BJ (cell line): Measurements from ENCODE around the gene SLC6A5. TPM values are rescaled to one million over a fixed set of nuclear protein-coding genes. Genes with fewer than 3 reads are reported as not detected.

Experiments used
- CTCF ChIA-PET: fragments of 350-600 bp; formaldehyde crosslinking; extraction: SDS; loops from one replicate; lab custom pipeline; 2021; ENCODE audit warnings: antibody characterized with exemption, inconsistent platforms; lab: Yijun Ruan, JAX
- POLR2A ChIA-PET: fragments of 300-600 bp; sonication (Branson Sonifier 250); formaldehyde crosslinking; extraction: SDS; loops from one replicate; lab custom pipeline; 2021; ENCODE audit warnings: antibody characterized with exemption; lab: Charles Lee
- DNase-seq: peaks from one replicate; pipeline ENCODE4 v3.0.0-alpha.2; 2011; ENCODE audit warnings: low read depth
- H3K27me3 ChIP-seq: 2 replicates; pipeline ENCODE4 v1.6.0; 2011; ENCODE audit warnings: low read length; ENCODE audit not compliant: control insufficient read depth, insufficient read depth
- H3K36me3 ChIP-seq: 2 replicates; pipeline ENCODE4 v1.5.1; 2011; ENCODE audit warnings: low read length; ENCODE audit not compliant: control insufficient read depth, insufficient read depth
- H3K4me3 ChIP-seq: 2 replicates; pipeline ENCODE4 v1.5.1; 2011; ENCODE audit warnings: low read depth, mild to moderate bottlenecking, control low read depth, low read length
- CTCF ChIP-seq: IDR thresholded peaks from 2 replicates; pipeline ENCODE4 v1.5.1; 2011; ENCODE audit warnings: low read depth, mild to moderate bottlenecking, control low read depth, inconsistent platforms, low read length, moderate library complexity; ENCODE audit not compliant: insufficient read depth
- polyA plus RNA-seq: library from polyadenylated mRNA; depleted of rRNA; stranded (reverse); fragments of >200 nt; gene quantifications from 2 replicates; pipeline ENCODE4 v1.2.3, GENCODE V29; 2011

SLC6A5 gene
- polyA plus RNA-seq, 1 experiment = not detected

GRCh38 chr11:20590381-20590780 is 9.0 kb upstream of the SLC6A5 start:
- ChIA-PET POLR2A (no interaction called here), CTCF (no interaction called here)
- Histone ChIP-seq H3K27me3 (no peaks in the 10 kb centered on the region; the same call in 1 of the 2 replicates), H3K36me3 (no peaks in the 10 kb centered on the region), H3K4me3 (no peak overlapping the region)
- DNase-seq = no peak
- no peak for TF ChIP-seq CTCF

GRCh38 chr11:20592741-20593140 is 6.7 kb upstream of the SLC6A5 start:
- POLR2A ChIA-PET = no interaction called here
- CTCF ChIA-PET = no interaction called here
- DNase-seq = no peak
- no peak overlapping the region for H3K4me3 ChIP-seq
- H3K27me3 ChIP-seq = peaks cover 18% of the 10 kb centered on the region
- no peaks in the 10 kb centered on the region for H3K36me3 ChIP-seq
- TF ChIP-seq CTCF = no peak

GRCh38 chr11:20594274-20595061 is 4.9 kb upstream of the SLC6A5 start:
- POLR2A ChIA-PET = no interaction called here

GRCh38 chr11:20595101-20595500 is 4.3 kb upstream of the SLC6A5 start:
- Histone ChIP-seq H3K4me3 (no peak overlapping the region), H3K27me3 (peaks cover 34% of the 10 kb centered on the region), H3K36me3 (no peaks in the 10 kb centered on the region)
- POLR2A ChIA-PET = no interaction called here
- DNase-seq = no peak
- CTCF ChIA-PET = interaction anchor here (0.6 kb wide), 2 partner anchors 166 to 1898 kb away, joined by 4 read pairs; no protein-coding TSS in a partner anchor
- TF ChIP-seq CTCF = no peak

More at GRCh38 chr11:20594274-20595061, 4.9 kb upstream of the SLC6A5 start:
- peaks cover 31% of the 10 kb centered on the region for H3K27me3 ChIP-seq
- CTCF ChIA-PET = interaction anchor here (0.6 to 1.1 kb wide), 3 partner anchors 165 to 1897 kb away, joined by 3 to 4 read pairs (median 4); no protein-coding TSS in a partner anchor
- no peaks in the 10 kb centered on the region for H3K36me3 ChIP-seq
- H3K4me3 ChIP-seq = no peak overlapping the region
- TF ChIP-seq CTCF = no peak
- DNase-seq = no peak

- Histone ChIP-seq H3K27me3 (peaks cover 39% of the 10 kb centered on the region), H3K36me3 (no peaks in the 10 kb centered on the region), H3K4me3 (no peak overlapping the region)
- DNase-seq = no peak
- no peak for TF ChIP-seq CTCF
- ChIA-PET POLR2A (no interaction called here), CTCF (no interaction called here)
These were observed 2.9 kb upstream of the SLC6A5 start for GRCh38 chr11:20596205-20597153.
